Astrocyte of the spinal cord (primary cell): Measurements from ENCODE around the gene SNAP91.

ENCODE experiments used
- DNase-seq: peaks from one replicate; pipeline ENCODE4 v3.0.0; 2011; ENCODE audit warnings: low read depth, low spot score
- H3K4me3 ChIP-seq: 2 replicates; pipeline ENCODE4 v1.5.1; 2011; ENCODE audit warnings: low read depth, mild to moderate bottlenecking, low read length, moderate library complexity
- CTCF ChIP-seq: IDR thresholded peaks from 2 replicates; pipeline ENCODE4 v1.5.1; 2012; ENCODE audit warnings: low read depth, mild to moderate bottlenecking, low read length, inconsistent platforms
- in situ Hi-C: cut with HindIII; loops from 2 replicates; pipeline ENCODE4 v1.10.0; 2017; ENCODE audit warnings: low sequenced_read_pairs

Gene SNAP91

DNA sequence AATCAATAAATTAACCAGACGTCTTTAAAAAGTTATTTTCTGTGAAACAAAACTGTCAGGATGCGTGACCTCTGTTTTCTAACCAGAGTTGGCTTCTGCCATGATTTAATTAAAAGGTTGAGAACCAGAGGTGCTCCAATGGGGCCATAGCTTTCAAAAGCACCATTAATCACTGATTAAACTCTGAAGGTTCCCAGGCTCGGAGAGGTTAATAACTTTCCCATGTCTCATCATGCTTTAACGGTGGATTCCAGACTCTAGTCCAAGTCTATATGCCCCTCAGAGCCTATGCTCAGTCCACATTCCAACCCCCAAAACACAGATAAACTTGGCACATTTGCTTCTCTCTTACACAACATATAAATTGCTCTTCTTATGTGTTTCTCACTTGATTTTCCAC, 95.5 kb downstream of the SNAP91 start:
- H3K4me3 ChIP-seq, result no peak overlapping the region
- TF ChIP-seq CTCF, result no peak
- DNase-seq, result no peak
- in situ Hi-C loops, result no loop called here

DNA sequence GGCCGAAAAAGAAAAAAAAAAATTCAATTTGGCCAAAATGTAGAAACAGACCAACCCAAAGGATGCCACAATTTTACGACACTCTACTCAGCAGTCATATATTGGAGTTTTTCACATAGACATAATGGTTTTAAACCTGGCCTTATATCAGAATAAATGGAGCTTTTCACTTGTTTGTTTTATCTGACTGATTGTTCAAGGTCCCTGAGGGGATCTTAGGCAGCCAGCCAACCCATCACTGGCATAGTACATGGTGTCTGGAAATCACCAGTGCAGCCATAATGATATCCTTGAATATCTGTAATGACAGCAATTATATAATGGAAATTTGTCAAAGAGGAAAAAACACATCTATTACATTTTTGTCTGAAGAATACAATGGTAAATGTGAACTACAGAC, 99.7 kb downstream of the SNAP91 start:
- in situ Hi-C loops, result no loop called here
- DNase-seq, result no peak
- TF ChIP-seq CTCF, result no peak
- no peak overlapping the region for H3K4me3 ChIP-seq

DNA sequence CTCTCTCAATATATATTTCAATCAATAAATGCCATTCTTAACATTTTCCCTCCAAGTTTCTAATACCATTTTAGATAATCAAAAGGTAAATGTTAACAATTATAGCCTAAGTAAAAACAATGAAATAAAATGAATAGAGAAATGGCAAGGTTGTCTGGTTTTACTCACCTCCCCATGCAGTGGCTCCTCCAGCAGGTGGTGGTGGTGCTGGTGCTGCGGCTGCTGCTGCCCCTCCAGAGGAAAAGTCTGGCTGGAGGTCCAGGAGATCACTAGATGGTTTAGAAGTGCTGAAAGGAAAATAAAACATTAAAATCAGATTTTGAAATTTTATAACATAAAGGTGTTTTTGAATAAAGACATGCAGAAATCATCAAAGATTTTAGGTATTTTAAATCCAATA, 103.4 kb downstream of the SNAP91 start:
- in situ Hi-C loops, result no loop called here
- no peak for DNase-seq
- no peak for TF ChIP-seq CTCF
- no peak overlapping the region for H3K4me3 ChIP-seq

DNA sequence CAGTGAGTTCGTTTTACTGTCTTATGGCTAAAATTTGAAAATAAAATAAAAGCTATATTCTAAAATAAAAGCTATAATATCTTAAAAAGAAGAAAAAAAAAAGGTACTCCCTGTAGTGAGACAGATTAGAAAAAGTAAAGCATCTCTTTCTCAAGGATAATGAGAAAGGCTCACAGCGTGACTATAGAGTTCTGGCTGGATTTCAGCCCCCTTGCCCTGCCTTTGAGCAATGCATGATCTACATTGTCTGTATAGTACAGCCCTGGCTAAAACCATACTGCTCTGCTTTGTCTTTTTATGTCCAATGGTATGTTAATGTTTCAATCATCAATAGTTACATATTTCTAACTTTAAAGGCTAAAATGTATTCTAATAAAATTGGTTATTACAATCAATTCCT, 105.3 kb downstream of the SNAP91 start:
- no peak for TF ChIP-seq CTCF
- in situ Hi-C loops, result no loop called here
- DNase-seq, result no peak
- no peak overlapping the region for H3K4me3 ChIP-seq

- H3K4me3 ChIP-seq, result no peak overlapping the region
- DNase-seq, result no peak
- in situ Hi-C loops, result no loop called here
- TF ChIP-seq CTCF, result no peak
Measured at GRCh38 chr6:83601119-83601518, 107.8 kb downstream of the SNAP91 start.

GRCh38 chr6:83600459-83600858, 108.4 kb downstream of the SNAP91 start:
- no peak for DNase-seq
- TF ChIP-seq CTCF, result no peak
- in situ Hi-C loops, result no loop called here
- no peak overlapping the region for H3K4me3 ChIP-seq

DNA sequence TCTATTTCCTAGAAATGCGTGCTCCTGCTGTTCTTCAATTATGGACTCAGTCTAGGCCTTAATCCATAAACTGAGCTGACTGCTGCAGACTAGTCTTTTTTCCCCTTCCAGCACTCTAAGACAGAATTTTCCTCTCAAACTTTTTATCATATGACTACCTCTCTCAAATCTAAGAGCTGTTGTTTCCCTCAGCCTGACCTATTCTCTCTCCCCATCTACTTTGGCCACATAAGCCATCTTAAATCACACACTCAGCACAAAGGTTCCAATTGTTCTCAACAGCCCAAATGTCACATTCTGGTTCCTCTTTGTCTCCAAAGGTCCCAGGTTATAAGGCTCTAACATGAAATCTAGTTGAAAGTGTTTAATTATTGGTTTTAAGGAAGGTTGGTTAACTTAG, 111.4 kb downstream of the SNAP91 start:
- in situ Hi-C loops, result no loop called here
- TF ChIP-seq CTCF, result no peak
- H3K4me3 ChIP-seq, result no peak overlapping the region
- no peak for DNase-seq
